ENCODE data around the gene UBFD1.

DNA sequence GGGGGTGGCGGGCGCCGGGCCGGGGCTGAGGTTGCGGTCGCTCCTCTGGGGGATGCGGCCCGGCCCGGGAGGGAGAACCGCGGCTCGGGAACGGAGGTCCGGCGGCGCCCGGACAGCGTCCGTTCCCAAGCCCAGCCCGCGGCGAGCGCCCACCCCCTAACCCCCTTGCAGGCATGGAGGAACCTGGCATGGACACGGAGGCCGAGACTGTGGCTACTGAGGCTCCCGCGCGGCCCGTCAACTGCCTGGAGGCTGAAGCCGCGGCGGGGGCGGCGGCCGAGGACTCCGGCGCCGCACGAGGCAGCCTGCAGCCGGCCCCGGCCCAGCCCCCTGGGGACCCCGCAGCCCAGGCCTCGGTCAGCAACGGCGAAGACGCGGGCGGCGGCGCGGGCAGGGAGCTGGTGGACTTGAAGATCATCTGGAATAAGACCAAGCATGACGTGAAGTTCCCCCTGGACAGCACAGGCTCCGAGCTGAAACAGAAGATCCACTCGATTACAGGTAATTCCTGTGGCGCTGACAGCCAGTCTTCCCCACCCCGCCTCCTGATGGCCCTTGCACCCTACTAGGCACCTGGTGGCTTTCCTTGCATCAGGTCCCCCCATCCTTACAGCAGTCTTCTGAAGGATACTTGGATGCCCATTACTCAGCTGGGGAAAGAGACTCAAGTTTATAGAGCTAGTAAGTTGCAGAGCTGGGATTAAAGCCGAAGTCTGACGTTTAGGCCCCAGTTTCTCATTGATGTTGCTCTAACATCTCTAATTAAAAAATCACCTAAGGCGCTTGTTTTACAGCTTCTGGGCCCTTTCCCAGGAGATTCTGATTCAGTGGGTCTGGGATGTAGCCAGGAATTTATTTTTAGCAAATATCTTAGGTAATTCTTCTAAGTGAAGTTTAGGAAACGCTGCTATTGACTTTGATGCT is 514 bp downstream of the UBFD1 start:
- no peak for TF ChIP-seq FOXM1 (IDR thresholded peaks at IDR 0.05; ENCODE audit: borderline replicate concordance)
- no peak for TF ChIP-seq SP1 (IDR thresholded peaks at IDR 0.05)
- TF ChIP-seq FOXA1 (IDR thresholded peaks at IDR 0.05): no peak
- no peak for TF ChIP-seq ARNT (IDR thresholded peaks at IDR 0.05)
- no peak for TF ChIP-seq LEF1 (IDR thresholded peaks at IDR 0.05; ENCODE audit: borderline replicate concordance)
- TF ChIP-seq CTBP1 (IDR thresholded peaks at IDR 0.05; ENCODE audit: borderline replicate concordance): no peak
- TF ChIP-seq ELF4 (IDR thresholded peaks at IDR 0.05): no peak
- no peak for TF ChIP-seq BHLHE40 (IDR thresholded peaks at IDR 0.05; ENCODE audit: borderline replicate concordance)
- TF ChIP-seq SUZ12 (IDR thresholded peaks at IDR 0.05): no peak
- no peak for TF ChIP-seq HDGF (IDR thresholded peaks at IDR 0.05; ENCODE audit: borderline replicate concordance)
- no peak for TF ChIP-seq FOXK2 (IDR thresholded peaks at IDR 0.05)
